Measurements from ENCODE around the gene CABLES2.

Gene CABLES2

GRCh38 chr20:62344092-62344491 is 63.0 kb downstream of the CABLES2 start:
- DNase-seq: no peak

DNA sequence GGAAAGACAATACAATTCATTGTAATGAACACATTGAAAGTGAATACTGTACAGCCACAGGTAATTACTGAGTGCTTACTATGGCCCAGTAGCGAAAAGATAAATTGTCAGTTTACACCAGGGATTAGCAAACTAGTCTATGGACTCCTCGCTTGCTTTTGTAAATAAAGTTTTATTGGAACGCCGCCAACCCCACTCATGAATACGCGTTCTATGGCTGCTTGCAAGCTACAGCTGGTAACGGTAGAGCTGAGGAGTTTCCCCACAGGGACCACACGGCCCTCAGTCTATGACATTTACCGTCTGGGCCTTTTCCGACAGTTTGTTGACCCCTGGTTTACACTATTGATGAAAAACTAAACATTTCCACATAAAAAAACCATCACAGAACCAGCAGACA is 64.2 kb downstream of the CABLES2 start:
- no peak for DNase-seq

DNA sequence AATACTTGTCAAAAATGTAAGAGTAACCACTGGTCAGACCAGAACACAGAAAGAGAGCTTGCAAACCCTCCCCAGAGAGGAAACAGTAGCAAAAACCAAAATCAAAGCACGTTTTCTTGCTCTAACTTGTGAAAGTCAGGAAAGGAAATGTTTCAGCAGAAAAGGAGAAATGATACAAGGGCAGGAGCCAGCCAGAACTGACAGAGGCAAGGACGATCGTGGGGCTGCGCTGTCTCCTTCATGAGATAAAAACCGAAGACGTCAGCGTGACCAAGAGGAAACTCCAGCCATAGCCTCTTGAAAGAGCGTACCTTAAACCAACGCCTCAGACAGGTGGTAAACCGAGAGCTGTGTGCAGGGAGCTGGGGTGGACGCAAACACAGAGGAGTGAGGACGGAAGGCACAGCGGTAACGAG is 67.4 kb downstream of the CABLES2 start:
- DNase-seq: peak; percentile 91

Measured in RPMI8226 (cell line).